ENCODE data around the gene TMEM88.

DNA sequence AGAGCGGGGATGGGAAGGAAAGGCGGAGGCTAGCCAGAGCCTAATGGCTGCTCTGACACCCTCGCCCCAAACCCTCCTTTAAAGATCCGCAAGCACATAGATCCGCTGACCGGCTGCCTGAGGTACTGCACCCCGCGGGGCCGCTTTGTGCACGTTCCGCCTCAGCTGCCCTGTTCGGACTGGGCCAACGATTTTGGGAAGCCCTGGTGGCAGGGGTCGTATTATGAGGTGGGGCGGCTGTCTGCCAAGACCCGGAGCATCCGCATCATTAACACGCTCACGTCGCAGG, 3.6 kb downstream of the TMEM88 start:
- TF ChIP-seq ZNF274 (IDR thresholded peaks at IDR 0.05; ENCODE audit: low read depth, low read length) (no peak), YY1 (IDR thresholded peaks at IDR 0.05; ENCODE audit: insufficient read depth, insufficient read length) (no peak)

Data from NT2/D1 (cell line).